SU-DHL-6 (cell line): ENCODE results near the gene KCNN1.
"Not testable (repeated sequence)": the region's sequence is repeated elsewhere in the genome, so short reads cannot be mapped to it uniquely, and the experiment has no call there.

Experiments used
- EZH2phosphoT487 ChIP-seq: fragments of 200-600 bp; sonication (generic), shearing (Covaris generic); conservative IDR thresholded peaks from 2 replicates; pipeline ENCODE4 v1.6.1; 2018; ENCODE audit warnings: mild to moderate bottlenecking, antibody characterized with exemption, low read length, moderate library complexity, mixed read lengths
- TF ChIP-seq, protein P1 (sequence below): fragments of 200-600 bp; sonication (generic); IDR thresholded peaks from one replicate; pipeline ENCODE4 v1.5.1; 2017; ENCODE audit warnings: antibody characterized with exemption, mild to moderate bottlenecking, low read length, moderate library complexity; ENCODE audit not compliant: insufficient read depth, poor library complexity, severe bottlenecking

DNA sequence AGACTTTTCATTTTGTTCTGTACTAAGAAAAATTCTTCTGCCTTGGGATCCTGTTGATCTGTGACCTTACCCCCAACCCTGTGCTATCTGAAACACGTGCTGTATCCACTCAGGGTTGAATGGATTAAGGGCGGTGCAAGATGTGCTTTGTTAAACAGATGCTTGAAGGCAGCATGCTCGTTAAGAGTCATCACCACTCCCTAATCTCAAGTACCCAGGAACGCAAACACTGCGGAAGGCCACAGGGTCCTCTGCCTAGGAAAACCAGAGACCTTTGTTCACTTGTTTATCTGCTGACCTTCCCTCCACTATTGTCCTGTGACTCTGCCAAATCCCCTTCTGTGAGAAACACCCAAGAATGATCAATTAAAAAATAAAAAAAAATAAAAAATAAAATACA, 47.8 kb upstream of the KCNN1 start:
- TF ChIP-seq, protein P1, sequence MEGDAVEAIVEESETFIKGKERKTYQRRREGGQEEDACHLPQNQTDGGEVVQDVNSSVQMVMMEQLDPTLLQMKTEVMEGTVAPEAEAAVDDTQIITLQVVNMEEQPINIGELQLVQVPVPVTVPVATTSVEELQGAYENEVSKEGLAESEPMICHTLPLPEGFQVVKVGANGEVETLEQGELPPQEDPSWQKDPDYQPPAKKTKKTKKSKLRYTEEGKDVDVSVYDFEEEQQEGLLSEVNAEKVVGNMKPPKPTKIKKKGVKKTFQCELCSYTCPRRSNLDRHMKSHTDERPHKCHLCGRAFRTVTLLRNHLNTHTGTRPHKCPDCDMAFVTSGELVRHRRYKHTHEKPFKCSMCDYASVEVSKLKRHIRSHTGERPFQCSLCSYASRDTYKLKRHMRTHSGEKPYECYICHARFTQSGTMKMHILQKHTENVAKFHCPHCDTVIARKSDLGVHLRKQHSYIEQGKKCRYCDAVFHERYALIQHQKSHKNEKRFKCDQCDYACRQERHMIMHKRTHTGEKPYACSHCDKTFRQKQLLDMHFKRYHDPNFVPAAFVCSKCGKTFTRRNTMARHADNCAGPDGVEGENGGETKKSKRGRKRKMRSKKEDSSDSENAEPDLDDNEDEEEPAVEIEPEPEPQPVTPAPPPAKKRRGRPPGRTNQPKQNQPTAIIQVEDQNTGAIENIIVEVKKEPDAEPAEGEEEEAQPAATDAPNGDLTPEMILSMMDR: not testable (repeated sequence)
- not testable (repeated sequence) for TF ChIP-seq EZH2phosphoT487
